Cardiac fibroblast (primary cell): ENCODE measurements around the gene ROBO1.

Experiments used
- DNase-seq, 2 donors: peaks; one replicate each; pipeline versions ENCODE4 v3.0.0 to v3.0.0-alpha.2; 2010; ENCODE audit warnings: low read depth in 2 of 2
- H3K4me3 ChIP-seq, 2 donors: replicated peaks in 1 of 2; 1 replicate in 1 of 2; 2 replicates in 1 of 2; pipeline ENCODE4 v1.5.1; 2011; ENCODE audit warnings: low read depth in 2 of 2, low read length in 2 of 2, mild to moderate bottlenecking in 2 of 2, moderate library complexity in 1 of 2
- TF ChIP-seq, protein P1 (sequence below): IDR thresholded peaks from one replicate; pipeline ENCODE4 v1.5.1; 2011; ENCODE audit warnings: low read depth, mild to moderate bottlenecking, low read length, inconsistent platforms

Gene ROBO1

DNA sequence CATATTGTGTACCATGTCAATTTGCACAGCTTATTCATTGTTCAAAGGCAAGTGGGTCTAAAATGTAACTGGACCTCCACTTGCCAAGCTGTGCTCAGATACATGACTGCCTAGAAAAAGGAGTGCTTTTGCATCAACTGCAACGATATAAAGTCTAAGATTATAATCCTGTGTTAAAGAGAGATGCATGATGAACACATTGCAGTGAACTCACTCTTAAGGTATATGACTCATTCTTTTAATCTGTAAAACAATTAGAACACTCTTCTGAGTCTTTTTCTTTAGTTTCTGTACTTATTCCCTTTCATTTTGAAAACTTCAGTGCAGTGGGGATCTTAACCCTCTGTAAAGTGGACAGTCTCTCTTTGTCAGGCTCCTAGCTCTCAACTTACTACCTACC is 982.8 kb downstream of the ROBO1 start:
- no peak overlapping the region for H3K4me3 ChIP-seq
- peak in 1 of 2 donors; percentile 26 for DNase-seq
- TF ChIP-seq, protein P1, sequence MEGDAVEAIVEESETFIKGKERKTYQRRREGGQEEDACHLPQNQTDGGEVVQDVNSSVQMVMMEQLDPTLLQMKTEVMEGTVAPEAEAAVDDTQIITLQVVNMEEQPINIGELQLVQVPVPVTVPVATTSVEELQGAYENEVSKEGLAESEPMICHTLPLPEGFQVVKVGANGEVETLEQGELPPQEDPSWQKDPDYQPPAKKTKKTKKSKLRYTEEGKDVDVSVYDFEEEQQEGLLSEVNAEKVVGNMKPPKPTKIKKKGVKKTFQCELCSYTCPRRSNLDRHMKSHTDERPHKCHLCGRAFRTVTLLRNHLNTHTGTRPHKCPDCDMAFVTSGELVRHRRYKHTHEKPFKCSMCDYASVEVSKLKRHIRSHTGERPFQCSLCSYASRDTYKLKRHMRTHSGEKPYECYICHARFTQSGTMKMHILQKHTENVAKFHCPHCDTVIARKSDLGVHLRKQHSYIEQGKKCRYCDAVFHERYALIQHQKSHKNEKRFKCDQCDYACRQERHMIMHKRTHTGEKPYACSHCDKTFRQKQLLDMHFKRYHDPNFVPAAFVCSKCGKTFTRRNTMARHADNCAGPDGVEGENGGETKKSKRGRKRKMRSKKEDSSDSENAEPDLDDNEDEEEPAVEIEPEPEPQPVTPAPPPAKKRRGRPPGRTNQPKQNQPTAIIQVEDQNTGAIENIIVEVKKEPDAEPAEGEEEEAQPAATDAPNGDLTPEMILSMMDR: no peak

DNA sequence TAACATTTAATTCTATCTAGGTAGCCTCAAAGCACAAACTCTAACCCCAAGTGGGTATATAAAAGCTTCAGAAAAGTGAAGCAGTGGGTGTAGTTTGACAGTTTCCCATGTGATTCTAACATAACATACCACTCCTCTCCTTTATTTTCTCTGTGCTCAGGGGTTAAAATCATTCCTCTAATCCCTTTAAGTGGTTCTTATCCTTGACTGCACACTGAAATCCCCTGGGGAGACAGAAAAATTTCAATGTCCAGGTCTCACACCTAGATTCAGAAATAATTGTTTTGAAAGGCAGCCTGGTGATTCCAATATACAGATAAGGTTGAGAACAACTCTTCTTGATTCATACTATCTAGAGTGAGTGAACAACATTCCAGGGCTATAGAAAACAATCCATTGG is 986.4 kb downstream of the ROBO1 start:
- DNase-seq: no peak
- H3K4me3 ChIP-seq: no peak overlapping the region
- TF ChIP-seq, protein P1: no peak

DNA sequence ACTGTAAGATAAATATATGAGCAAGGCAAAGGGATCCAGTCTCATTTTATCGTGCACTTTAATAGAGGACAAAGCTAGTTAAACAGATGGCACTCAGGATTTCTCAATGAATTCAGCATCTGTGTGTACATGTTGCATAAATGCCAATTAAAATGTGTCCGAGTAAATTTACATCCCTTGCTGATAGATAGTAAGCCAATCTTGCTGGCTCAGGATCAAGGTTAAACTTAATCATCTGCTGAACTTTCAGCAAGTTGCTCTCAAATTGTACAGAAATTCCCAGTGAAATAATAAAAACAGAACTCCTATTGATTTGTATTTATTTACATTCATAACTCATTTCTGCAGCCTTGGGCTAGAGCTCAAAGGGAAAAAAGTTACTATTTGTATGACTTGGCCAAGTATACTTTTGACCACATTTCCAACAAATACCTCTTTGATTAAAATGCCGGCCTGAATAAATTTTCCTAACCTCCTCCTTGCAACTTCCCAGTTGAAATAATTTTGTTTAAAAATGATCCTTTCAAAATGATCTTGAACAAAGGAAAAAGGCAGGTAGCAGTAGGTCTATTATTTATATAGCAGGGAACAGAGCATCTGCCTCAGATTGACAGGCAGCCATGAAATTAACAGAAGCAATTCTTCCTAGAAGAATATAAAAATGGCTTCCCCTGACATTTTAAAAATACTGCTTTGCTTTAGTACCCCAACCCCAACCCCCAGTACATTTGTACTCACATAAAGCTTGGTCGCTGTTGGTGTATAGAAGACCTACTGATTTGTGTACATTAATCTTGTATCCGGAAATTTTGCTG is 1001.9 kb downstream of the ROBO1 start:
- TF ChIP-seq, protein P1: no peak
- H3K4me3 ChIP-seq: no peak overlapping the region
- DNase-seq: no peak

DNA sequence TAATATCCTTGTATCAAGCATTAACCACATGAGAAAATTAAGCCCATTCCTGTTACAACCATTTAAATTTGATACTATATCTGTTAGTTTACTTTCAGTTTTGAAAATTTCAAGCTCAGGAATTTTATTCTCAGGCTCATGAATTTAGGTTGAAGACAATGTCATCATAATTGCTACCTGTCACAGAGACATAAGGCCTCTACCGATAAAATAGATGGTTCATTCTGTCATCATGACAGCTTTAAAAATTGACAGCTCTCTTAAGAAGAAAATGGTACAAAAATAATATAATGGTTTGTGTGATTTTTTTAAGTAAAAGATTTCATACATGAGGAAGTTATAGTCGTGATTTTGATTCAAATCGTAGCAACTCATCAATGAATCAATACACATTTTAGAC is 1003.2 kb downstream of the ROBO1 start:
- TF ChIP-seq, protein P1: no peak
- no peak overlapping the region for H3K4me3 ChIP-seq
- DNase-seq: no peak

DNA sequence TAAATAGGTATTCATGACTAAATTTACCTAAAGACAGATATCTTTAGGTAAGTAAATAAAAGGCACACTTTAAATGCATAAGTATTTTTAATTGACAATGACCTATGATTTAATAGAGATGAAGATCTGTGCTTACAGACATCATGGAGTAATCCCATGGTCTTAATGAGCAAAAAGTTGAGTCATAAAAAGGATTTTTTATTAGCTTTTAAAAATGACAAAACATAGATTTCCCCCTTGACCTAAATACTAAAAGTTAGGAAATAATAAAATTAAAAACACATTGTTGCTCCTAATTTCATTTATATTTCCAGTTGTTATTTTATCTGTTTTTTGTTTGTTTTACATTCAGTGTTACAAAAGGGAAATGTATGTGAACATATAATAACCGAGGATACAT is 1005.7 kb downstream of the ROBO1 start:
- H3K4me3 ChIP-seq: no peak overlapping the region
- TF ChIP-seq, protein P1: no peak
- DNase-seq: no peak

DNA sequence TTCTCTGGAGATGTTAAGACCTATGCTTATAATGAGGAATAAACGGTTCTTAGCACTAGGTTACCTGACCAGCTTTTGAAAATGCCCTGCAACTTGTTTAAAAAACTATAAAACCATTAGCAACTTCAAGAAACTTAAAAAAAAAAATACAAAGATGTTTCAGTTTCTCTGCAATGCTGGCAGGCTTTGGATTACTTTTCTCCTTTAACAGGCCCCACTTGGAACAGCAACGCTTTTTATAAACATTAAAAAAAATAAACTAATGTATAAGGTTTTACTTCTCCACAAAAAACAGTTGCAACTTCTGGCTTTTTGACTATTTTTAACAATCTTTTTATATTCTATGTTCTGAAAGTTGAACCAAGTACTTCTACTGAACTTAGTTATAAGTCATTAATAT is 1006.7 kb downstream of the ROBO1 start:
- TF ChIP-seq, protein P1: no peak
- H3K4me3 ChIP-seq: no peak overlapping the region
- no peak for DNase-seq

DNA sequence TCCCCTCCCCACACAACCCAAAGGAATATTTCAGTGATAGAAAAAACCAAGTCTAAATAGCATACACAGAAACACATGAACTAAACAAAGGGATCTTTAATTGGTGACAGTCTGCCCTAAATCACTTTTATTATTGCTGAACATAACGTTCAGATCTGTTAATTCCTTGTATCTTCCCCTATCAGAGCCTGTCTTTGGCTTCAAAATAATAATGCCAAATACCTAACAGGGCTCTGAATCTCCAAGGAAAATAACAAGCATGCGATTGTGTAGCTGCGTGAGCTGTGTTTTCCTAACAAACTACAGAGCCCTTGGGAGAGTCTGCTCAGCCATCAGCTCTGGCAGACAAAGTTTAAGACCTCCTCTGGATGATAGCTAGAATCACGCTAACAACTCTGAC is 1010.1 kb downstream of the ROBO1 start:
- no peak overlapping the region for H3K4me3 ChIP-seq
- DNase-seq: peak in 1 of 2 donors; percentile 8
- TF ChIP-seq, protein P1: no peak
